ENCODE data around the gene RPS19BP1. TPM values are rescaled to one million over a fixed set of nuclear protein-coding genes. Genes with fewer than 3 reads are reported as not detected.

RPS19BP1 gene
- total and polyA plus RNA-seq, 2 donors (not counting 1 experiment from before 2014, with no cell fraction given), result 60.3 to 74.8 TPM

GRCh38 chr22:39570226-39570625 lies 37.7 kb upstream of the RPS19BP1 start:
- Mint-ChIP-seq H3K4me1 (peaks cover 14% of the 10 kb centered on the region), H3K4me3 (no peak overlapping the region), H3K27ac (no peak overlapping the region), H3K27me3 (peaks cover 7% of the 10 kb centered on the region), H3K9me3 (ENCODE audit: insufficient read depth) (peaks cover 6% of the 10 kb centered on the region)
- POLR2A ChIA-PET, result no interaction called here
- Histone ChIP-seq H3K36me3 (replicated peaks in 1 of 2; ENCODE audit: control extremely low read depth in 1 of 2, control insufficient read depth in 1 of 2, extremely low read depth in 1 of 2, insufficient read depth in 2 of 2, low read length in 1 of 2) (no peaks in the 10 kb centered on the region), H3K9ac (ENCODE audit: low read length) (no peak overlapping the region), H4K20me1 (ENCODE audit: control insufficient read depth, insufficient read depth, low read length, poor library complexity, severe bottlenecking) (no peaks in the 10 kb centered on the region), H3K27ac (ENCODE audit: low read length in 2 of 2) (no peak overlapping the region), H3K9me3 (ENCODE audit: control extremely low read depth in 1 of 3, control insufficient read depth in 2 of 3, insufficient read depth in 1 of 3, low read length in 2 of 3) (no peaks in the 10 kb centered on the region), H3K4me1 (ENCODE audit: control insufficient read depth in 2 of 2, insufficient read depth in 2 of 2, low read length in 2 of 2) (peaks cover 9 to 10% of the 10 kb centered on the region in 2 donors), H3K4me2 (replicated peaks; ENCODE audit: low read depth, low read length, poor library complexity, severe bottlenecking) (no peak overlapping the region), H2AFZ (ENCODE audit: insufficient read depth, low read depth, low read length, poor library complexity, severe bottlenecking) (no peak overlapping the region), H3K27me3 (replicated peaks in 1 of 4; ENCODE audit: control extremely low read depth in 1 of 4, control insufficient read depth in 3 of 4, insufficient read depth in 4 of 4, low read length in 3 of 4) (peaks cover 0 to 3% (median 2%) of the 10 kb centered on the region in 4 experiments), H3K4me3 (ENCODE audit: control extremely low read depth in 1 of 5, extremely low read depth in 1 of 5, insufficient read depth in 1 of 5, low read depth in 2 of 5, low read length in 4 of 5) (no peak overlapping the region), H3K79me2 (ENCODE audit: control insufficient read depth, insufficient read depth, low read length) (no peaks in the 10 kb centered on the region)
- ATAC-seq (ENCODE audit: low read depth) (no peak), DNase-seq (no peak)
- TF ChIP-seq EZH2 (IDR thresholded peaks at IDR 0.05; ENCODE audit: borderline replicate concordance, insufficient read depth, low read depth, low read length, poor library complexity, severe bottlenecking), result no peak
- TF ChIP-seq, protein P1, sequence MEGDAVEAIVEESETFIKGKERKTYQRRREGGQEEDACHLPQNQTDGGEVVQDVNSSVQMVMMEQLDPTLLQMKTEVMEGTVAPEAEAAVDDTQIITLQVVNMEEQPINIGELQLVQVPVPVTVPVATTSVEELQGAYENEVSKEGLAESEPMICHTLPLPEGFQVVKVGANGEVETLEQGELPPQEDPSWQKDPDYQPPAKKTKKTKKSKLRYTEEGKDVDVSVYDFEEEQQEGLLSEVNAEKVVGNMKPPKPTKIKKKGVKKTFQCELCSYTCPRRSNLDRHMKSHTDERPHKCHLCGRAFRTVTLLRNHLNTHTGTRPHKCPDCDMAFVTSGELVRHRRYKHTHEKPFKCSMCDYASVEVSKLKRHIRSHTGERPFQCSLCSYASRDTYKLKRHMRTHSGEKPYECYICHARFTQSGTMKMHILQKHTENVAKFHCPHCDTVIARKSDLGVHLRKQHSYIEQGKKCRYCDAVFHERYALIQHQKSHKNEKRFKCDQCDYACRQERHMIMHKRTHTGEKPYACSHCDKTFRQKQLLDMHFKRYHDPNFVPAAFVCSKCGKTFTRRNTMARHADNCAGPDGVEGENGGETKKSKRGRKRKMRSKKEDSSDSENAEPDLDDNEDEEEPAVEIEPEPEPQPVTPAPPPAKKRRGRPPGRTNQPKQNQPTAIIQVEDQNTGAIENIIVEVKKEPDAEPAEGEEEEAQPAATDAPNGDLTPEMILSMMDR (IDR thresholded peaks at IDR 0.05), result no peak
- CTCF ChIA-PET, result no interaction called here
- intact Hi-C loops (cut with micrococcal nuclease), result no loop called here
- WGBS (ENCODE audit: insufficient coverage), result 83% methylated on average over 2 of the region's 3 CpGs

DNA sequence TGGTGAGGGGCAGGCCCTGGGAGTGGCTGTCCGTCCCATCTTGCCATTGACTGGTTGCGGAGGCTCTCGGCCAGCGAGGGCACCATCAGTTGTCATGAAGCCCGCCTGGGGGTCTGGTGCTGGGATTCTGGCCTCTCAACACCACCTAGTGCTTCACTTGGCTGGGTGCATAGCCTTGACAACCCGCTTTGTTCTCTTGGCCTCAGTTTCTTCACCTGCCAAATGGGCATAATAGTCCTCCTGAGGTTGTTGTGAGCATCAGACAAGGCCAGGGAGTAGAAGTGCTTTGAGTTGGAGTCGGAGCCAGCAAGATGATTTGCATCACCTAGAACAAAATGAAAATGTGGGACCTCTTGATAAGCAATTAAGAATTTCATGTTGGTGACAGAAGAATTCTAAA lies 36.5 kb upstream of the RPS19BP1 start:
- intact Hi-C loops (cut with micrococcal nuclease), result no loop called here
- CTCF ChIA-PET, result no interaction called here
- Histone ChIP-seq H3K4me1 (ENCODE audit: control insufficient read depth in 2 of 2, insufficient read depth in 2 of 2, low read length in 2 of 2) (peaks cover 9 to 10% of the 10 kb centered on the region in 2 donors), H3K36me3 (replicated peaks in 1 of 2; ENCODE audit: control extremely low read depth in 1 of 2, control insufficient read depth in 1 of 2, extremely low read depth in 1 of 2, insufficient read depth in 2 of 2, low read length in 1 of 2) (no peaks in the 10 kb centered on the region), H2AFZ (ENCODE audit: insufficient read depth, low read depth, low read length, poor library complexity, severe bottlenecking) (no peak overlapping the region), H3K27ac (ENCODE audit: low read length in 2 of 2) (no peak overlapping the region), H3K27me3 (replicated peaks in 1 of 4; ENCODE audit: control extremely low read depth in 1 of 4, control insufficient read depth in 3 of 4, insufficient read depth in 4 of 4, low read length in 3 of 4) (peaks cover 0 to 3% (median 2%) of the 10 kb centered on the region in 4 experiments), H3K4me2 (replicated peaks; ENCODE audit: low read depth, low read length, poor library complexity, severe bottlenecking) (no peak overlapping the region), H4K20me1 (ENCODE audit: control insufficient read depth, insufficient read depth, low read length, poor library complexity, severe bottlenecking) (no peaks in the 10 kb centered on the region), H3K79me2 (ENCODE audit: control insufficient read depth, insufficient read depth, low read length) (no peaks in the 10 kb centered on the region), H3K9ac (ENCODE audit: low read length) (no peak overlapping the region), H3K4me3 (ENCODE audit: control extremely low read depth in 1 of 5, extremely low read depth in 1 of 5, insufficient read depth in 1 of 5, low read depth in 2 of 5, low read length in 4 of 5) (no peak overlapping the region), H3K9me3 (ENCODE audit: control extremely low read depth in 1 of 3, control insufficient read depth in 2 of 3, insufficient read depth in 1 of 3, low read length in 2 of 3) (no peaks in the 10 kb centered on the region)
- H3K27me3 Mint-ChIP-seq, result peaks cover 7% of the 10 kb centered on the region
- POLR2A ChIA-PET, result no interaction called here
- peaks cover 14% of the 10 kb centered on the region for H3K4me1 Mint-ChIP-seq
- WGBS (ENCODE audit: insufficient coverage), result 100% methylated on average over 7 of the region's 7 CpGs
- no peak for ATAC-seq (ENCODE audit: low read depth)
- no peak overlapping the region for H3K27ac Mint-ChIP-seq
- no peak for DNase-seq
- no peak overlapping the region for H3K4me3 Mint-ChIP-seq
- H3K9me3 Mint-ChIP-seq (ENCODE audit: insufficient read depth), result peaks cover 6% of the 10 kb centered on the region
- no peak for TF ChIP-seq EZH2 (IDR thresholded peaks at IDR 0.05; ENCODE audit: borderline replicate concordance, insufficient read depth, low read depth, low read length, poor library complexity, severe bottlenecking)
- TF ChIP-seq, protein P1 (IDR thresholded peaks at IDR 0.05), result no peak

Data from B cell (primary cell).